Neutrophil (primary cell): ENCODE measurements around the gene KRT4.

Experiments
- H3K27ac ChIP-seq: fragments of 200-600 bp; sonication (generic); 2 replicates; pipeline ENCODE4 v1.5.1; 2016; ENCODE audit warnings: mild to moderate bottlenecking, moderate library complexity
- H3K27me3 ChIP-seq: fragments of 200-600 bp; sonication (generic); 2 replicates; pipeline ENCODE4 v1.6.0; 2016; ENCODE audit warnings: mild to moderate bottlenecking
- H3K36me3 ChIP-seq: fragments of 200-600 bp; sonication (generic); 2 replicates; pipeline ENCODE4 v1.5.1; 2017
- H3K4me1 ChIP-seq, 2 experiments: fragments of 200-600 bp in 1 of 2; sonication (generic) in 1 of 2; 1 replicate in 1 of 2; 2 replicates in 1 of 2; pipeline versions ENCODE4 v1.5.1 to v1.6.1; 2013 to 2016; ENCODE audit warnings: low read depth in 1 of 2, low read length in 1 of 2, mild to moderate bottlenecking in 1 of 2, moderate library complexity in 1 of 2; ENCODE audit not compliant: control insufficient read depth in 1 of 2, insufficient read depth in 1 of 2
- H3K4me3 ChIP-seq, 2 experiments: fragments of 200-600 bp in 1 of 2; sonication (generic) in 1 of 2; 1 replicate in 1 of 2; 2 replicates in 1 of 2; pipeline ENCODE4 v1.5.1; 2013 to 2016; ENCODE audit warnings: low read depth in 1 of 2, low read length in 1 of 2, mild to moderate bottlenecking in 1 of 2, moderate library complexity in 1 of 2
- H3K9me3 ChIP-seq: fragments of 200-600 bp; sonication (generic); 2 replicates; pipeline ENCODE4 v1.5.1; 2016
- TF ChIP-seq, protein P1 (sequence below): fragments of 200-600 bp; sonication (generic); IDR thresholded peaks from 2 replicates; pipeline ENCODE4 v1.5.1; 2016; ENCODE audit warnings: antibody characterized with exemption

Gene KRT4

DNA sequence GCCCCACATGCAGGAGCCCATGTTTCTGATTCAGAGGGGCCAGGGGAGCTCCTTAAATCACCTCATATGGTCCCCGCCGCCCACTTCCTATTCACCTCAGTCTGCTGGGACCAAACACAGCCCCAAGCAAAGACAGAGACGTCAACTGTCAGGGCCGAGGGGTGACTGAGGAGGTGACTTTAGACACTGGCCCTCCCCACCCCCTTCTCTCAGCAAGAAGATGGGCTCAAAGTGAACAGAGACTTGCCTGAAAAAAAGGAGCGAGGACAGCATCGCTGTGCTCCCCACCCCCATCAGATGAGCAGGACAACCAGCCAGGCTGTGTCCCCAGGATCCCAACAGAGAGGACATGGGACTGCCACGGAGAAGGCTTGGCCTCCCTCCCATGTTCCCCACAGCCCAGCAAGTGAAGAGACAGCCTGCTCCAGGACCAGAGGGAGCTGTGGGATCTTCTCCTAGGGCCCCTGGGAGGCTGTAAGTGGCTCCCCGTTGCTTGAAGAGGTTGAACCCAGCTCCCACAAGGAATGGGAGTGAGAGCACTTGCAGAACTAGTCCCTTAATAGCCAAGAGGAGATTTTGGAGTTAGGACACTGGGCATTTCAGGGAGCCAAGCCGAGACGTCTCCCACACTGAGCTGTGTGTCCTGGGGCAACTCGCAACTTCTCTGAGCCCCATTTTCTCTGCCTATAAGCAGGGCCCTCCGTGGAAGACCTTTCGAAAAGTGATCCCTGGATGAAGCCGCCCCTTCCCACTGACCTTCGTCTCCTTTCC is 21.5 kb upstream of the KRT4 start:
- no peaks in the 10 kb centered on the region for H3K4me1 ChIP-seq
- no peaks in the 10 kb centered on the region for H3K9me3 ChIP-seq
- TF ChIP-seq, protein P1, sequence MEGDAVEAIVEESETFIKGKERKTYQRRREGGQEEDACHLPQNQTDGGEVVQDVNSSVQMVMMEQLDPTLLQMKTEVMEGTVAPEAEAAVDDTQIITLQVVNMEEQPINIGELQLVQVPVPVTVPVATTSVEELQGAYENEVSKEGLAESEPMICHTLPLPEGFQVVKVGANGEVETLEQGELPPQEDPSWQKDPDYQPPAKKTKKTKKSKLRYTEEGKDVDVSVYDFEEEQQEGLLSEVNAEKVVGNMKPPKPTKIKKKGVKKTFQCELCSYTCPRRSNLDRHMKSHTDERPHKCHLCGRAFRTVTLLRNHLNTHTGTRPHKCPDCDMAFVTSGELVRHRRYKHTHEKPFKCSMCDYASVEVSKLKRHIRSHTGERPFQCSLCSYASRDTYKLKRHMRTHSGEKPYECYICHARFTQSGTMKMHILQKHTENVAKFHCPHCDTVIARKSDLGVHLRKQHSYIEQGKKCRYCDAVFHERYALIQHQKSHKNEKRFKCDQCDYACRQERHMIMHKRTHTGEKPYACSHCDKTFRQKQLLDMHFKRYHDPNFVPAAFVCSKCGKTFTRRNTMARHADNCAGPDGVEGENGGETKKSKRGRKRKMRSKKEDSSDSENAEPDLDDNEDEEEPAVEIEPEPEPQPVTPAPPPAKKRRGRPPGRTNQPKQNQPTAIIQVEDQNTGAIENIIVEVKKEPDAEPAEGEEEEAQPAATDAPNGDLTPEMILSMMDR, result no peak
- H3K27me3 ChIP-seq, result peaks cover 11% of the 10 kb centered on the region
- H3K27ac ChIP-seq, result no peak overlapping the region
- no peaks in the 10 kb centered on the region for H3K36me3 ChIP-seq
- no peak overlapping the region for H3K4me3 ChIP-seq

- Histone ChIP-seq H3K27ac (no peak overlapping the region), H3K4me3 (no peak overlapping the region), H3K9me3 (no peaks in the 10 kb centered on the region), H3K27me3 (peaks cover 10% of the 10 kb centered on the region), H3K36me3 (no peaks in the 10 kb centered on the region), H3K4me1 (no peaks in the 10 kb centered on the region)
- TF ChIP-seq, protein P1, result no peak
Measured at GRCh38 chr12:52834727-52835001, 20.7 kb upstream of the KRT4 start.

DNA sequence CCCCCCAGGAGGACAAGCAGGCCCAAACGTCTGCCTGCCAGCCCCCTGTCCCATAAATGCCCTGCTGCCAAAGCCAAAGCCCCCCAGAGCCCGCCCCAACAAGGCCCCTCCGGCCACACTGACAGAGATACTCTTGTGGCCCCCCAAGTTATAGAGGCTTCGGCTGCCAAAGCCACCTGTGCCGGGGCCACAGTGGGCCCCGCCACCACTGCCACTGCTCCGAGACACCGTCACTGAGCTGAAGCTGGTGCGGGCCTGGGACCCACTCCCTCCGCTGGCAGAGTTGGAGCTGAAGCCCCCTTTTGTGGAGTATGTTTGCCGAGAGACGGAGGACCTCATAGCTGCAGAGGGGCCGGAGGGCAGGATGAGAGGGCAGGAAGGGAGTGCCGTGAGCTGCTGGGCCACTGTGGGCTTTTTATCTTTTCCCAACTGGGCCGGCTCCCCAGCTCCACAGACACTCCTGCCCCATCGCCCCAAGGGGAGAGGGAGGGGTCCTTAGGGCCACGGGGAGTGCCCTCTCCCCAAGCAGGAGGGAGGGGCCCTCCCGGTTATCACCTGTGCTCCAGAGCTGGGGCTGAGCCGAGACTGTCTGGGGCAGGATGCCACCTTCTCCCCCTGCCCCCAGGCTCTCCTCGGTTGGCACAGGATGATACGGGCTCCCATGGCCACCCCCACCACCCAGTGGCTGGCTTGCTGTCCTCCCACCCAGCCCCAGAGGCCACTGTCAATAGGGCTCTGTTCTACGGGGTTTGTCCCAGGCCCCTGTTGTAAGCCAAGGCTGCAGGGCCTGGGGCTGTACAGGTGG is 20.2 kb upstream of the KRT4 start, which contains the start of gene KRT79:
KRT79 (minus strand) TSS at position 390 of the 805 bp plus-strand sequence; CDS start at position 339, 51 bp downstream.
- Histone ChIP-seq H3K27ac (no peak within 1 kb of the TSS), H3K9me3 (no peaks in the 10 kb centered on the region), H3K27me3 (peaks cover 4% of the 10 kb centered on the region), H3K4me3 (no peak within 1 kb of the TSS), H3K36me3 (no peaks in the 10 kb centered on the region), H3K4me1 (no peaks in the 10 kb centered on the region)
- TF ChIP-seq, protein P1, result no peak

GRCh38 chr12:52832985-52833905 is 19.3 kb upstream of the KRT4 start:
- H3K36me3 ChIP-seq, result no peaks in the 10 kb centered on the region
- no peaks in the 10 kb centered on the region for H3K4me1 ChIP-seq
- no peak overlapping the region for H3K27ac ChIP-seq
- no peaks in the 10 kb centered on the region for H3K9me3 ChIP-seq
- TF ChIP-seq, protein P1, result no peak
- no peak overlapping the region for H3K4me3 ChIP-seq
- no peaks in the 10 kb centered on the region for H3K27me3 ChIP-seq

- Histone ChIP-seq H3K9me3 (no peaks in the 10 kb centered on the region), H3K4me1 (no peaks in the 10 kb centered on the region), H3K36me3 (no peaks in the 10 kb centered on the region), H3K4me3 (no peak overlapping the region), H3K27me3 (no peaks in the 10 kb centered on the region), H3K27ac (no peak overlapping the region)
- TF ChIP-seq, protein P1, result no peak
Measured at GRCh38 chr12:52832451-52832850, 18.5 kb upstream of the KRT4 start.
